Ectodermal cell (in vitro differentiated cells): ENCODE data around the gene ROBO1.
"Not testable (repeated sequence)": the region's sequence is repeated elsewhere in the genome, so short reads cannot be mapped to it uniquely, and the experiment has no call there.

Source experiments
- H3K27ac ChIP-seq: 2 replicates; pipeline ENCODE4 v1.7.0; 2013; ENCODE audit warnings: mild to moderate bottlenecking, low read depth, low read length; ENCODE audit not compliant: insufficient read depth, poor library complexity, severe bottlenecking
- H3K27me3 ChIP-seq: 2 replicates; pipeline ENCODE4 v1.7.0; 2013; ENCODE audit warnings: mild to moderate bottlenecking, low read length; ENCODE audit not compliant: insufficient read depth, control insufficient read depth, poor library complexity, severe bottlenecking
- H3K36me3 ChIP-seq: one replicate; pipeline ENCODE4 v1.7.0; 2013; ENCODE audit warnings: low read length; ENCODE audit not compliant: control insufficient read depth, insufficient read depth
- H3K4me1 ChIP-seq: one replicate; pipeline ENCODE4 v1.7.0; 2013; ENCODE audit warnings: low read length; ENCODE audit not compliant: control insufficient read depth, insufficient read depth
- H3K4me3 ChIP-seq: 2 replicates; pipeline ENCODE4 v1.7.0; 2013; ENCODE audit warnings: low read depth, low read length, control low read depth; ENCODE audit not compliant: insufficient read depth
- H3K9me3 ChIP-seq: 2 replicates; pipeline ENCODE4 v1.7.0; 2013; ENCODE audit warnings: mild to moderate bottlenecking, low read length, moderate library complexity; ENCODE audit not compliant: control insufficient read depth
- WGBS, 2 experiments: methylation state at CpG; one replicate each; pipeline ENCODE4 v1.1.7; 2013; ENCODE audit warnings: missing lambda C conversion rate in 2 of 2; 5-methylcytosine and 5-hydroxymethylcytosine counted together

ROBO1 gene

DNA sequence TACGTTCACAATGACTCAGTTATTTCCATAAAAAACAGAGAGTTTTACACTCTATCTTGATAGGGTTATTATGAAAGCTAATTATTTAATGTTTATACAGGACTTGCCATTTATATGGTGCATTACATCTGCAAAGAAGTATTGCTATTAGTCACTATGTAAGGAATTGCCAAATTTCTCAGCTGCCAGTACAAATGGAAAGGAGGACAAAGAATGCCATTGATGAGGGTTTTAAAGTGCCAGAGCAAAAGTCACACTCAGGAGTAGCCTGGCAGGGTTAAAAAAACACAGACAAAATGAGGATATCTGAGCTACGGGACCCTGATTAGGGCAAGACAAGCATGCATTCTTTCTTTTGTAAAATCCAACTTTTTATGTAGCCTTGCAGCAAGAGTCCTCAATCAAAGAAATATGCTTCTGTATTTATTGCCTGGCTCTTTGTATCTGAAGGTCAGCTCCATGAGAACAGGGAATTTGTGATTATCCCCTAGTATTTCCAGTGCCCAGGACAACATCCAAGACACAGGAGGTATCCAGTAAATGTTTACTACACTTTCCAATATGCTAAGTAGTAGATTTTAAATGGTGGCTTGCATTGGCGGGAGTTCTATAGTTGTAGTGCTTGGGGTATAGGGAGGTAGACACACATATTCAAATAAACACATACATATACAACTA, 1013.6 kb downstream of the ROBO1 start:
- H3K27ac ChIP-seq = no peak overlapping the region
- WGBS, 2 experiments = 67 to 68% methylated on average over 1 of the region's 3 CpGs
- H3K36me3 ChIP-seq = no peaks in the 10 kb centered on the region
- H3K4me1 ChIP-seq = no peaks in the 10 kb centered on the region
- H3K27me3 ChIP-seq = no peaks in the 10 kb centered on the region
- H3K9me3 ChIP-seq = no peaks in the 10 kb centered on the region
- H3K4me3 ChIP-seq = no peak overlapping the region

DNA sequence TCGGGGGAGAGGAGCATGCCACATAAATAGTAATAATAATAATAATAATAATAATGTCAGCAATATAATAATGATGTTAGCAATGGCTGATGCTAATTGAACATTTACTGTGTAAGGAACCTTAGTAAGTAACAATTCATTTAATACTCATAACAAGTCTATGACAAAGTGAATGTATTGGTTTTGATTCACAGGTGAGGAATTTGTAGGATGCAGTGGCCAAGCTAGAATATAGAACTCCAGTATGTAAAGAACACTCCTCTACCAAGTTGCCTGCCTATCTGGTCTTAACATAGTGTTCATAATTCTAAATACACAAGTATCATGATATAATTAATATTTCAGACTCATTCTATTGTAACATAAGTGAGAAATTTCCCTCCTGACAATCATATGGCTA, 1016.5 kb downstream of the ROBO1 start:
- Histone ChIP-seq H3K9me3 (no peaks in the 10 kb centered on the region), H3K4me3 (no peak overlapping the region), H3K4me1 (no peaks in the 10 kb centered on the region), H3K36me3 (no peaks in the 10 kb centered on the region), H3K27me3 (no peaks in the 10 kb centered on the region), H3K27ac (no peak overlapping the region)
- WGBS, 2 experiments = no CpG with 5 or more reads among the region's 1 CpG

DNA sequence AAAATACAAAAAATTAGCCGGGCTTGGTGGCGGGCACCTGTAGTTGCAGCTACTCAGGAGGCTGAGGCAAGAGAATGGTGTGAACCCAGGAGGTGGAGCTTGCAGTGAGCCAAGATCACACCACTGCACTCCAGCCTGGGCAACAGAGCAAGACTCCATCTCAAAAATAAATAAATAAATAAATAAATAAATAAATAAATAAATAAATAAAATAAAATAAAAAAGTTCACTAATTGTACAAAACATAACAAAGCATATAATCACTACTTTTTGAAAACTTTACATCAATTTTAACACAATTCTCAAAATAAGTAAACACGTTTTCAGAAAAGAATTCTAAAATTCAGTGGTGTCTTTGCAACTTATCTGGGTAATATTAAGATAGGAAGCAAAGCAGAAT, 1017.5 kb downstream of the ROBO1 start:
- 68 to 82% methylated on average over 2 to 3 of the region's 3 CpGs for WGBS, 2 experiments
- H3K27ac ChIP-seq, H3K4me3 ChIP-seq, H3K4me1 ChIP-seq, H3K27me3 ChIP-seq, H3K9me3 ChIP-seq, H3K36me3 ChIP-seq: not testable (repeated sequence)

DNA sequence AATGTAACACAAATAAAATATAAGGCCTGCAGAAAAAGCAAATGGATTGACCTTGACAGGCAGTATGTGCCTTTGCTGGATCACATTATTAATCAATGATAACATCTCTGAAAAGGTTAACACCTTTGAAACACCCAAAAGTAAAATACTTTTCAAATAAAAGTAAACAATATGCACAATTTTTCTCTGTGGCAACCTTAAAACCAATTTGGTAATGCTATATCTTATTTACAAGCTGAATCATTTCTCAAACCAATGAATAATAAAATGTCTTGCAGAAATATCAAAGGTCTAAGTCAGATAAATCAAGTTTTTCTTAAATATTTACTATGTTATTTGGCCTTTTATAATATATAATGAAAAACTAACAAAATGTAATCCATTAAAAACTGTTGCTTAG, 1018.7 kb downstream of the ROBO1 start:
- no peak overlapping the region for H3K27ac ChIP-seq
- H3K36me3 ChIP-seq = no peaks in the 10 kb centered on the region
- H3K4me1 ChIP-seq = no peaks in the 10 kb centered on the region
- no peaks in the 10 kb centered on the region for H3K9me3 ChIP-seq
- no peaks in the 10 kb centered on the region for H3K27me3 ChIP-seq
- no peak overlapping the region for H3K4me3 ChIP-seq

DNA sequence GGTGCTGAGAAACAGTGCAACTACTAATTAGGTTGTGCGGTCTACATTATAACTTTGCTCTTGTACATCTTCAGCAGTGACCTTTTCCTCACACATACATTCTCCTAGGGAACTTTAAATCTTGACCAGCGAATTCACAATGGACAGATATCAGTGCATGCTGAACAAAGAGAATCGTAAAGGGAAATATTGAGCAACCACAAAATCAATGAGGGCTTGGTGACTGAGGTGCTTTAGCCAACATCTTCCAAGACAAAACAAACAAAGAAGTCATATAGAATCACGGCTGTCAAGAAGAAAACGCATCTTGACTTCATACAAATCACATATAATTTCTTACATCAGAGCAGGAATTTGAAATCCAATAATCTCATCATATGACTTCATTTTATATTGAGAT, 1022.0 kb downstream of the ROBO1 start:
- Histone ChIP-seq H3K4me3 (no peak overlapping the region), H3K36me3 (no peaks in the 10 kb centered on the region), H3K27me3 (no peaks in the 10 kb centered on the region), H3K4me1 (no peaks in the 10 kb centered on the region), H3K9me3 (no peaks in the 10 kb centered on the region), H3K27ac (no peak overlapping the region)
- 95 to 96% methylated on average over 5 of the region's 5 CpGs for WGBS, 2 experiments

DNA sequence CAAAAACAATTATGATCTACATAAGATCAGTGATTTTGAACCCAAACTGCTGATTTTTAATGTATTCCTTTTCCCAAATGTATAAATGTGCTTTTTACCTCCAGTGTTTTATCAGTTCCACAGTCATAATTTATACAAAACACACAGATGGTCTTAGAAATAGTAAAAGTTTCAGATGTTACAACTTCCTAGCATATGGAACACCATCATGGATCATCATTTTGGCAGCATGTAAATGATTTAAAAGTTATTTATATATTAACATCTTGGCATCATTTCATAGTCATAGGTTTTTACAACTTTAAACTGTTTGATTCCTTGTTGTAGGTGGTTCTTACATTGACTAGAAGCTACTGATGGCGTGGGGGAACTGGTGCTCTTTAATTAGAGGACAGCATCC, 1025.3 kb downstream of the ROBO1 start:
- no peaks in the 10 kb centered on the region for H3K27me3 ChIP-seq
- H3K4me3 ChIP-seq = no peak overlapping the region
- no CpG with 5 or more reads among the region's 1 CpG for WGBS, 2 experiments
- H3K4me1 ChIP-seq = no peaks in the 10 kb centered on the region
- no peaks in the 10 kb centered on the region for H3K36me3 ChIP-seq
- no peaks in the 10 kb centered on the region for H3K9me3 ChIP-seq
- H3K27ac ChIP-seq = no peak overlapping the region

DNA sequence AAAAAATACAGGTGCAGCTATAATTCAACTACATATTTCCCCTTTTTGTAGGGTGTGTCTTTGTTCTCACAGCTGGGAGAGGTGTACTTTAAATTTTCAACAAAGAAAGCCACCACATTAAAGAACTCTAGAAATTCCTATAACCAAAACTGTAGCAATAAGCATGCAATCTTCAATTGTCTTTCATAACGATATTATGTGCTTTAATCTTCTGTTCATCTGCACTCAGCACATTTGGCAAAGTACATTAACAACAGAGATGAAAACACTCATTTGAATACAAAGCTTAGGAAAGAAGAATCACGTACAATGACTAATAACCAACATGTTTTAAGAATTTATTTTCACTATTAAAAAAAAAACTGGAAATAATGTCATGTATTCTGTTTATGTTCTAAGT, 1025.8 kb downstream of the ROBO1 start:
- Histone ChIP-seq H3K27ac (no peak overlapping the region), H3K4me3 (no peak overlapping the region), H3K9me3 (no peaks in the 10 kb centered on the region), H3K4me1 (no peaks in the 10 kb centered on the region), H3K36me3 (no peaks in the 10 kb centered on the region), H3K27me3 (no peaks in the 10 kb centered on the region)
- WGBS, 2 experiments = 98 to 100% methylated on average over 1 of the region's 2 CpGs

DNA sequence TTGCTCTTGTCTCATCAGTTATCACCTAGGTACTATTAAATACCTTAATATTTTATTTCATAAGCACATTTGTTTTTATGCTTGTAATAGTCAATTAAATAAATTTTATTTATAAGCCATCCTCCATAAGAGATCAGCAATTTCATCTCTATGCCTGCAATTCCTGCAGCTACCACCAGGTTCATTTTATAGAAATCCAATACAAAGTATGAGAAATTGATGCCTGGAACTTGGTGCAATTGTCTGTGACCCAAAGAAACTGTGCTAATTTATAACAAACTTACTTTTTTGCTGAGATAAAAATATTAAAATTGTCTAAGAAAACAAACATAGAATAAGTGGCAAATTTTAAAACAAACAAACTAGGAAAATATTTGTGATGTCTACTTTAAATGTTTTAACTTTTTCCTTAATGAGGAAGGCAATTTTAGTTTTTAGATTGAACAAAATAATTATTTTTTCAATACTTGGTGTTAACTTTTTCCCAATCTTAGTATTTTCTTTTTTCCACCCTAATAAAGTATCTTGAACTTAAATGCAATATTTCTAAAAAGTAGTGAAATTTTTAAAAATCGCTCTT, 1026.6 kb downstream of the ROBO1 start:
- Histone ChIP-seq H3K27me3 (no peaks in the 10 kb centered on the region), H3K4me1 (no peaks in the 10 kb centered on the region), H3K36me3 (no peaks in the 10 kb centered on the region), H3K9me3 (no peaks in the 10 kb centered on the region), H3K27ac (no peak overlapping the region), H3K4me3 (no peak overlapping the region)
- WGBS, 2 experiments = no CpG with 5 or more reads among the region's 1 CpG

DNA sequence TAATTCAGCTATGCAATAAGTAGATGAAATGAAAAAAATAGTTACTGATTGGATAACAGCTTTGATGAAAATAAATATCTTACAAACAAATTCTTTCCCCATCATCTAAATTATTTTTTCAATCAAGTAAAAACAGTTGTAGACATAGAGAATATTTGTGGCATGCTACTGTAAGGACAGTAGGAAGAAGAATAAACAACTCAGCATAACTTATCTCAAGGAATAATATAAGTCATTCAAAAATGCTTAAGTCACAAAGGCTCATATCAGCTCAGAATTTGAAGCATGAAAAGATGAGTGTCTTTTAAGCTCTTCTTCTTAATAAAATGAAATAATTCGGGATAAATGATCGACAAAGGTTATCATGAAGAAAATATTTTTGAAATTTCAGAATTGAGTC, 1029.0 kb downstream of the ROBO1 start:
- H3K27ac ChIP-seq = no peak overlapping the region
- WGBS, 2 experiments = 100% methylated on average over 2 of the region's 2 CpGs
- H3K36me3 ChIP-seq = no peaks in the 10 kb centered on the region
- no peaks in the 10 kb centered on the region for H3K9me3 ChIP-seq
- no peaks in the 10 kb centered on the region for H3K27me3 ChIP-seq
- H3K4me3 ChIP-seq = no peak overlapping the region
- H3K4me1 ChIP-seq = no peaks in the 10 kb centered on the region

DNA sequence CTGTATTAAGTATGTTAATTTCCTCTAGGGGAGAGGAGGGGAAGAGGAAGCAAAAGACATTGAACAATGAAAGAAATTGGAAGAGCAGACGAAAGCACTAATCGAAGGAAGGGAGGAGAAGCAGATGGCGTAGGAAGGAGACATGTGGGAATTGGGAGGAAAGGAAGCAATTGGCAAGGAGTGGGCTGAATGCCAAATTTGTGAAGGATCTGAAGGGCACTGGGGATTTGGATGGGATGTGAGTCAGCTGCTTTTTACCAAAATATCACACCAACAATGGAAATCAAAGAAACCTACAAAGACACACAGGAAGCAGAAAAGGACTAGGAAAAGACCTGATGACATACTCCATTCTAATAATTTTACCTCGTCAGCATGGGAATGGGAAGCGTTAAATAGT, 1029.8 kb downstream of the ROBO1 start:
- no peaks in the 10 kb centered on the region for H3K9me3 ChIP-seq
- H3K27ac ChIP-seq = no peak overlapping the region
- H3K27me3 ChIP-seq = no peaks in the 10 kb centered on the region
- 82 to 88% methylated on average over 3 to 5 of the region's 5 CpGs for WGBS, 2 experiments
- H3K4me3 ChIP-seq = no peak overlapping the region
- H3K4me1 ChIP-seq = no peaks in the 10 kb centered on the region
- H3K36me3 ChIP-seq = no peaks in the 10 kb centered on the region

DNA sequence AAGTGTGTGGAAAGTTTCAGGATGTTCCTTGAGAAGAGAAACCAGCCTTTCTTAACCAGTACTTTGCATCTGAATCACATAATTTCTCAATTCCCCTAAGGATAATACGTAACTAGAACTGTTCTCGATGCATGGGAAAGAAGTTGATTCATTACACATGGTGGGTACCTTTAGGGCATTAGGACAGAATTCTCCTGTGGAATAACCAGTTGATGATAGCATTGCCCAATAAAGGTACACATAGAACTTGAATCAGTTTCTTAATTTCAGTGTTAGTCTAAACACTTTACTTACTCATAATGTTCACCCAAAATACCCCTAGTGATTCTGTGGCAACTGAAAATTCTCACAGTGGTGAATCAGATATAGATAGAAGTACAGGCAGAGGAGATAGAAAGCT, 1030.9 kb downstream of the ROBO1 start:
- Histone ChIP-seq H3K27ac (no peak overlapping the region), H3K27me3 (no peaks in the 10 kb centered on the region), H3K4me3 (no peak overlapping the region), H3K36me3 (no peaks in the 10 kb centered on the region), H3K9me3 (no peaks in the 10 kb centered on the region), H3K4me1 (no peaks in the 10 kb centered on the region)
- 100% methylated on average over 2 of the region's 2 CpGs for WGBS, 2 experiments
